MM.1S (cell line): ENCODE data around the gene ETV3L.

Experiments used
- DNase-seq: peaks from one replicate; pipeline ENCODE4 v3.0.0-alpha.2; 2015
- H2AFZ ChIP-seq: fragments of 300-600 bp; sonication (generic); 2 replicates; pipeline ENCODE4 v1.6.0; 2016; ENCODE audit warnings: antibody characterized with exemption, low read length
- H3F3A ChIP-seq: fragments of 300-600 bp; sonication (generic); 2 replicates; pipeline ENCODE4 v1.6.1; 2016; ENCODE audit warnings: mild to moderate bottlenecking, antibody characterized with exemption, low read length, moderate library complexity, mixed read lengths; ENCODE audit not compliant: insufficient read depth
- H3K27ac ChIP-seq: fragments of 300-600 bp; sonication (generic); 2 replicates; pipeline ENCODE4 v1.5.1; 2016; ENCODE audit warnings: mild to moderate bottlenecking, low read length
- H3K27me3 ChIP-seq: fragments of 300-600 bp; sonication (generic); replicated peaks from 2 replicates; pipeline ENCODE4 v1.6.0; 2016; ENCODE audit warnings: low read length; ENCODE audit not compliant: insufficient read depth
- H3K36me3 ChIP-seq: fragments of 300-600 bp; sonication (generic); replicated peaks from 2 replicates; pipeline ENCODE4 v1.6.1; 2016; ENCODE audit warnings: mild to moderate bottlenecking, low read length, mixed read lengths; ENCODE audit not compliant: insufficient read depth
- H3K4me1 ChIP-seq: fragments of 300-600 bp; sonication (generic); 2 replicates; pipeline ENCODE4 v1.6.1; 2016; ENCODE audit warnings: low read length, mixed read lengths
- H3K4me2 ChIP-seq: fragments of 300-600 bp; sonication (generic); 2 replicates; pipeline ENCODE4 v1.6.0; 2016; ENCODE audit warnings: low read depth, low read length
- H3K4me3 ChIP-seq: fragments of 300-600 bp; sonication (generic); 2 replicates; pipeline ENCODE4 v1.5.1; 2016; ENCODE audit warnings: low read length, mixed read lengths
- H3K79me2 ChIP-seq: fragments of 300-600 bp; sonication (generic); 2 replicates; pipeline ENCODE4 v1.6.1; 2016; ENCODE audit warnings: mixed run types, low read length, mixed read lengths
- H3K9ac ChIP-seq: fragments of 300-600 bp; sonication (generic); 2 replicates; pipeline ENCODE4 v1.6.1; 2016; ENCODE audit warnings: low read length, mixed read lengths
- H3K9me2 ChIP-seq: fragments of 300-600 bp; sonication (generic); replicated peaks from 2 replicates; pipeline ENCODE4 v1.6.1; 2016; ENCODE audit warnings: mild to moderate bottlenecking, low read length, mixed read lengths; ENCODE audit not compliant: insufficient read depth
- H3K9me3 ChIP-seq: fragments of 300-600 bp; sonication (generic); replicated peaks from 2 replicates; pipeline ENCODE4 v1.6.1; 2016; ENCODE audit warnings: mild to moderate bottlenecking, low read length, mixed read lengths; ENCODE audit not compliant: insufficient read depth
- H4K20me1 ChIP-seq: fragments of 300-600 bp; sonication (generic); 2 replicates; pipeline ENCODE4 v1.6.1; 2016; ENCODE audit warnings: mild to moderate bottlenecking, low read length, moderate library complexity, mixed read lengths; ENCODE audit not compliant: insufficient read depth
- CTCF ChIP-seq: fragments of 300-600 bp; sonication (generic); IDR thresholded peaks from 2 replicates; pipeline ENCODE4 v1.5.1; 2016; ENCODE audit warnings: antibody characterized with exemption, low read length, mixed read lengths
- EZH2 ChIP-seq: fragments of 300-600 bp; sonication (generic); optimal IDR thresholded peaks from 2 replicates; pipeline ENCODE3; 2017; ENCODE audit warnings: low read depth, mild to moderate bottlenecking, antibody characterized with exemption, low read length, mixed read lengths
- EZH2phosphoT487 ChIP-seq: fragments of 300-600 bp; sonication (generic); IDR thresholded peaks from 2 replicates; pipeline ENCODE4 v1.6.1; 2018; ENCODE audit warnings: antibody characterized with exemption, low read length

The ETV3L gene

GRCh38 chr1:157112186-157112867, 12.7 kb upstream of the ETV3L start:
- Histone ChIP-seq H3K4me1 (peaks cover 4% of the 10 kb centered on the region), H3K9me3 (no peaks in the 10 kb centered on the region), H3K4me3 (no peak overlapping the region), H3K36me3 (no peaks in the 10 kb centered on the region), H3K27me3 (peaks cover 19% of the 10 kb centered on the region), H3K79me2 (no peaks in the 10 kb centered on the region), H3K4me2 (no peak overlapping the region), H4K20me1 (no peaks in the 10 kb centered on the region), H3K9ac (no peak overlapping the region), H3K27ac (no peak overlapping the region), H3K9me2 (no peaks in the 10 kb centered on the region), H3F3A (no peaks in the 10 kb centered on the region), H2AFZ (no peak overlapping the region)
- no peak for DNase-seq
- TF ChIP-seq EZH2 (no peak), EZH2phosphoT487 (no peak)

- peaks cover 19% of the 10 kb centered on the region for H3K27me3 ChIP-seq
- peaks cover 5% of the 10 kb centered on the region; the same call in 1 of the 2 replicates for H3K4me1 ChIP-seq
- no peaks in the 10 kb centered on the region for H3F3A ChIP-seq
- no peak overlapping the region for H3K27ac ChIP-seq
- no peaks in the 10 kb centered on the region for H3K9me2 ChIP-seq
- no peaks in the 10 kb centered on the region for H3K79me2 ChIP-seq
- no peak overlapping the region for H2AFZ ChIP-seq
- H3K4me2 ChIP-seq = no peak overlapping the region
- no peaks in the 10 kb centered on the region for H4K20me1 ChIP-seq
- TF ChIP-seq EZH2 = no peak
- no peak for TF ChIP-seq CTCF
- no peak for TF ChIP-seq EZH2phosphoT487
- no peak overlapping the region for H3K9ac ChIP-seq
- DNase-seq = no peak
- no peaks in the 10 kb centered on the region for H3K36me3 ChIP-seq
- H3K4me3 ChIP-seq = no peak overlapping the region
- no peaks in the 10 kb centered on the region for H3K9me3 ChIP-seq
Observed at GRCh38 chr1:157111396-157112165, 12.0 kb upstream of the ETV3L start.

- TF ChIP-seq CTCF = no peak
- no peak for TF ChIP-seq EZH2
- TF ChIP-seq EZH2phosphoT487 = no peak
- no peak overlapping the region for H3K4me2 ChIP-seq
- no peaks in the 10 kb centered on the region for H3K9me2 ChIP-seq
- H3F3A ChIP-seq = no peaks in the 10 kb centered on the region
- peaks cover 11% of the 10 kb centered on the region for H3K4me1 ChIP-seq
- peaks cover 19% of the 10 kb centered on the region for H3K27me3 ChIP-seq
- DNase-seq = no peak
- no peak overlapping the region for H2AFZ ChIP-seq
- H3K4me3 ChIP-seq = no peak overlapping the region
- no peaks in the 10 kb centered on the region for H3K36me3 ChIP-seq
- H3K79me2 ChIP-seq = no peaks in the 10 kb centered on the region
- H3K27ac ChIP-seq = no peak overlapping the region
- H3K9me3 ChIP-seq = no peaks in the 10 kb centered on the region
- H4K20me1 ChIP-seq = no peaks in the 10 kb centered on the region
- no peak overlapping the region for H3K9ac ChIP-seq
Observed at GRCh38 chr1:157110686-157111085, 11.1 kb upstream of the ETV3L start.
